ENCODE results near the gene SART3. TPM values are rescaled to one million over a fixed set of nuclear protein-coding genes. Genes with fewer than 3 reads are reported as not detected.
A peak's percentile ranks its signal among the peaks of the same experiment; 100 is the strongest.

SART3 gene
- polyA plus RNA-seq, 1 donor, result 69.0 TPM

- DNase-seq, result no peak
Observed at GRCh38 chr12:108526482-108527165, 34.3 kb downstream of the SART3 start.

DNA sequence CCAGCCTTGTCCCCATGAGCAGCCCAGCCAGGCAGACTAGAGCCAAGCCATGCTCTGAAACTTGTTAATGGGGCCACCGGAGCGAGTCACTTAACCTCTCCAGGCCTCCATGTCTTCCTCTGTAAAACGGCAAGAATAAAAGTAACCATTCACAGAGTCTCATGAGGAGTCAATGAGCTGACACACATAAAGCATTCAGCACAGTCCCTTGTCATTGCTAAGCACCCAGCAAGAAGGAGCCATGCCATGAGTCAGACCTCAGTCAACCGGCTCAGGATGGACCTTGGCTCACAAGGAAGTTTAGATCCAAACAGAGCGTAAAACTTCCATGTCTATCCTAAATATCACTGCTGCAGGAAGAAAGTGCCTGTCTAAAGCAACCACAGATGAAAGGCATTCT lies 35.3 kb downstream of the SART3 start:
- DNase-seq, result no peak

GRCh38 chr12:108523365-108523764 lies 37.6 kb downstream of the SART3 start:
- no peak for DNase-seq

DNA sequence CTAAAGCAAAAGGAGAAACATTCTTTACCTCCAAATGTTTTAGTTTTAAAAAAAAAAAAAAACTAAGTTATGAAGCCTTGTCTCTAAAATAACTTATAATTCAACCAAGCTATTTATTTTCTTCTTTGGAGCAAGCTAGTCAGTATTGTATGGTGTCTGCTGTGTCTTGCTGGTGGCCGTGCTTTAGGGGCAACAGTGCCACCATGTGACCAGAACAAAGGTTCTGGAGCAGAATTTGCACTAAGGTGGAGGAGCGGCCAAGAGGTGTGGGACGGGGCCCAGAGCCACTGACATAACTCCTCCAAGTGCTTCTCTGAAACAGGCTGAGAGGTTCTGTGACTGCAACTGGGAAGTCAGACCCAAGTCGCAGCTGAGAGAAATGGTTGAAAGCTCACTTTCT lies 41.4 kb downstream of the SART3 start:
- no peak for DNase-seq

DNA sequence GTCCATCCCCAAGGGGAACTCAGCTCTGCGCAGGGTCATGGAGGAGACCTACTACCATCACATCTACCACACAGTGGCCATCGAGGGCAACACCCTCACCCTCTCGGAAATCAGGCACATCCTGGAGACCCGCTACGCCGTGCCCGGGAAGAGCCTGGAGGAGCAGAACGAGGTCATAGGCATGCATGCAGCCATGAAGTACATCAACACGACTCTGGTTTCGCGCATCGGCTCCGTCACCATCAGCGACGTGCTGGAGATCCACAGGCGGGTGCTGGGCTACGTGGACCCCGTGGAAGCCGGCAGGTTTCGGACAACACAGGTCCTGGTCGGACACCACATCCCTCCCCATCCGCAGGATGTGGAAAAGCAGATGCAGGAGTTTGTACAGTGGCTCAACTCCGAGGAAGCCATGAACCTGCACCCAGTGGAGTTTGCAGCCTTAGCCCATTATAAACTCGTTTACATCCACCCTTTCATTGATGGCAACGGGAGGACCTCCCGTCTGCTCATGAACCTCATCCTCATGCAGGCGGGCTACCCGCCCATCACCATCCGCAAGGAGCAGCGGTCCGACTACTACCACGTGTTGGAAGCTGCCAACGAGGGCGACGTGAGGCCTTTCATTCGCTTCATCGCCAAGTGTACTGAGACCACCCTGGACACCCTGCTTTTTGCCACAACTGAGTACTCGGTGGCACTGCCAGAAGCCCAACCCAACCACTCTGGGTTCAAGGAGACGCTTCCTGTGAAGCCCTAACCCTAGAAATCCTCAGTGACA lies 42.1 kb downstream of the SART3 start:
- DNase-seq, result no peak

DNA sequence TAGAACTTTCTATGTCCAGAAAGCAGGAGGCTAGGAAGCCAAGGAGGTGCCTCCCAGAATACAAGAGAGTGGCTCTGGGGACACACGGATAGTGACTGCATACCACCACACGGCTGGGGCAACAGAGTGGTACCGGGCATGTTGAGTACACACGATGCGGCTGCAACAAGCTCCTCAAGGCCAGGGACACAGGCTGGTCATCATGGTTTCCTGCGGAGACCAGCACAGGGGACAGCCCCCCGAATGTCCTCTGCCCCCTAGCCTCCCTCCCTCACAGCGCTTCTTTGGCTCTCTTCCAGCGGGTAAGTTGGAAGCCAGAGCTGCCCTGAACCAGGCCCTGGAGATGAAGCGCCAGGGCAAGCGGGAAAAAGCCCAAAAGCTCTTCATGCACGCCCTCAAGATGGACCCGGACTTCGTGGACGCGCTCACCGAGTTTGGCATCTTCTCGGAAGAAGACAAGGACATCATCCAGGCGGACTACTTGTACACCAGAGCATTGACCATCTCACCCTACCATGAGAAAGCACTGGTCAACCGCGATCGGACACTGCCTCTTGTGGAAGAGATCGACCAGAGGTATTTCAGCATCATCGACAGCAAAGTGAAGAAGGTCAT lies 42.8 kb downstream of the SART3 start:
- DNase-seq, result no peak

DNA sequence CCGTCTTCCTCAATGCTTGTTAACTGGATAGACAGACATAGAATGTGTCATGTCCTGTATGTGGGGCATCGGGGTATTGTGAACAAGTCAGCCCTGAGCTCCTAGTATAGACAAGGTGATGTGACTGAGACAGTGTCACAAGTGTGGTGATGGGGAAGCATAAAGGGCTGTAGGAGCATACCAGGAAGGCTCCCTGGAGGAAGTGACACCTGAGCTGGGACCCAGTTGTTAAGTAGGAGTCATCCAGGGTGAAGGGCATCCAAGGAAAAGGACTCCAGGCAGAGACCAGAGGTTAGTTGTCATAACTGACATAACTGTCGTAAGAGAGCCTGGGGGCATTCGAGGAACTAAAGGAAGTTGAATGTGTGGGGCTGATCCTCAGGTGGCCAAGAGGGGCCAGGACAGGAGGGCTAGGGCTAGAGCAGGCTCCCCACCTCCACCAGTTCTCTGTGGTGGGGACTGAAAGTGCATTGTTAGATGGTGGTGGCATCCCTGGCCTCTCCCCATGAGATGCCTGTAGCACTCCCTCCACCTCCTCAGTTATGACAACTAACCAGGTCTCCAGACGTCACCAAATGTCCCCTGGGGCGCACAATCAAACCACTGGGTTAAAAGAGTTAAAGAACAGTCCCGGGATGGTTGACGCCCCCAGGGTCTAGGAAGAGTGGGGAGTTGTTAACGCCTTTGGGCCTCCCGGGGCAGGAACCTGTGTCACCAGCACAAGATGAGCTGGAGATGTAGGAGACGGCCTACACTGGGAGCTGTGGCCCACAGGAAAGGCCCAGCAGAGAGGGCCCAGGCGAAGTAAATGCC lies 43.5 kb downstream of the SART3 start:
- DNase-seq, result no peak

GRCh38 chr12:108516511-108517275 lies 44.3 kb downstream of the SART3 start:
- no peak for DNase-seq

DNA sequence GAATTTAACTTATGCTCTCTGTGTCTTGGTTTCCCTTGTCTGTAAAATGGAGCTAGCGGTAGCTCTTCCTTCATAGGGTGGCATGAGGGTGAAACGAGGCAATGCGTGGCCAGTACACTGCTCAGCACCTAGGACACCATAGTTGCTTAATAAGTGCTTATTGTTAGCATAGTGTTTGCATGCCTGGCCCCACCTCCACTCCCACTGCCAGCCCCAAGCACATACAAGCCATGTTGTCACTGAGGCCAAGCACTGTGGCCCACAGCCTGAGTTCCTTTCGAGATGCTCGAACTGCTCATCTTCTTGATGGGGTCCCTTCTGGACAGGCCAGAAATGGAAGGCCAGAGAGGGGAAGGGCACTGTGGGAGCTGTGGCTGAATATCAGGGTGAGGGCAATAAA lies 45.1 kb downstream of the SART3 start:
- no peak for DNase-seq

- peak; percentile 98 for DNase-seq
Observed at GRCh38 chr12:108514973-108515814, 45.8 kb downstream of the SART3 start, which contains the start of gene FICD. FICD (plus strand) TSS chr12:108515277; CDS start chr12:108516973, 1,696 bp downstream.

DNA sequence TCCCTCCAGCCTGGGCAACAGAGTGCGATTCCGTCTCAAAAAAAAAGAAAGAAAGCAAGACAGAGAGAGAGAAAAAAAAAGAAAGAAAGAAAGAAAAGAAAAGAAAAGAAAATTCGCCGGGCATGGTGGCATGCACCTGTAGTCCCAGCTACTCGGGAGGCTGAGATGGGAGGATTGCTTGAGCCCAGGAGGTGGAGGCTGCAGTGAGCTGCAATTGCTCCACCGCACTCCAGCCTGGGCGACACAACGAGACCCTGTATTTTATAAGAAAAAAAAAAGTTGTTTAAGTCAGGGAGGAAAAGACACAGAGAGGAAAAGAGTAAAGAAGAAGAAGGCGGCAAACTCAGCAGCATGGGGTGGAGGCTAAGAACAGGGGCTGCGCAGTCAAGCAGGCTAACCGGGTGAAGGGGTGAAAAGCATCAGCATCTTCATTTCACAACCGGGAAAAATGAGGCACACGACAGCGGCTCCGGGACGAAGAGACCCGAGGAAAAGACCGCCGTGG lies 46.5 kb downstream of the SART3 start:
- no peak for DNase-seq

- peak; percentile 71 for DNase-seq
Observed at GRCh38 chr12:108511633-108512540, 49.1 kb downstream of the SART3 start.

GRCh38 chr12:108510836-108511235 lies 50.1 kb downstream of the SART3 start:
- DNase-seq, result no peak

- DNase-seq, result no peak
Observed at GRCh38 chr12:108509806-108510205, 51.2 kb downstream of the SART3 start.

DNA sequence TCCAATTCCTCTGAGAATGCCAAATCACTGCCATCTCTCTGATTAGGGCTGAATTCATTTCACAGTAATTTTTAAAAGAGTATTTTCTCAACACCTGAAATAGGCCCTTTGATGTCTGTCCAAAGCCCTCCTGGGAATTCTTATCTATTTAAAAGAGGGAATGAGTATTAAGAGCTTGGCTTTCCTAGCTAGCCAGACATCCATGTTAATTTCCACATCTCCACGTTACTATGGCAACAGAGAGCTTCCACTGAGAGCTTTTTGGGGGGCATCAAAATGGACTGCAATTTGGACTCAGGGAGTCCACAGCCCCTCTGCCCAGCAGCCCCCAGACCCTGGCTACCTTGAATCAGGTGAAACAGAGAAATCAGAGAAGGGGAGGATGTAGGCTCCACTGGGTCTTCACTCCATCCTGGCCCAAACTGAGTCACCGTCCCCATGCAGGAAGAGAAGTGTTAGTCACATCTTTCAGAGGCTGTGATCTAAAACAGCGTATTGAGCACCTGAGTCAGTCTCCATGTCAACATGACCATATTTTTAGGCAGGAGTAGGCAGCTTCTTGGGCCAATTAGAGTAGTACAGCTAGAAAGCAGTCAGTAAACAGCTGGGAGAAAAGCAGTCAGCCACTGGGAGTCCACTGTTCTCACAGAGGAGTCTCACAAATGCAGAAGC lies 52.9 kb downstream of the SART3 start:
- no peak for DNase-seq

GRCh38 chr12:108505129-108505528 lies 55.8 kb downstream of the SART3 start:
- no peak for DNase-seq

DNA sequence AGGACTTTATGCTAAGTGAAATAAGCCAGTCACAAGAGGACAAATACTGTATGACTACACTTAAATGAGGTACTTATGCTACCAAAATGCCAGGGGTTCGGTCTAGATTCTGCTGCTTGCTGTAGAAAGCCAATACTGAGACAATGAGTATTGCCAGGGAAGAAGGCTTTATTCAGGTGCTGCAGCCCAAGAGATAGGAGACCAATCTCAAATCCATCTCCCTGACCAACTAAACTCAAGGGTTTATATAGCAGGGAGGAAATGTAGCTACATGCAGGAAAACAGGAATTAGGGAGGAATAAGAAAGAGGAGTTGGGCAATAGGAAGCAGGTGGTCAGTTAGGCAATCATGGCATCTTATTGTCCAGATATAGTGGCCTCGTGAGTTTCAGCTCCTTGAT lies 58.1 kb downstream of the SART3 start:
- no peak for DNase-seq

GRCh38 chr12:108498136-108498535 lies 62.8 kb downstream of the SART3 start:
- DNase-seq, result no peak
